AG08396 (cell line): ENCODE results near the gene SEMA3C.
"Not testable (repeated sequence)": the region's sequence is repeated elsewhere in the genome, so short reads cannot be mapped to it uniquely, and the experiment has no call there.

ENCODE experiments used
- DNase-seq: peaks from one replicate; pipeline ENCODE4 v3.0.0; 2012; ENCODE audit warnings: low spot score, mixed read lengths

Gene SEMA3C

DNA sequence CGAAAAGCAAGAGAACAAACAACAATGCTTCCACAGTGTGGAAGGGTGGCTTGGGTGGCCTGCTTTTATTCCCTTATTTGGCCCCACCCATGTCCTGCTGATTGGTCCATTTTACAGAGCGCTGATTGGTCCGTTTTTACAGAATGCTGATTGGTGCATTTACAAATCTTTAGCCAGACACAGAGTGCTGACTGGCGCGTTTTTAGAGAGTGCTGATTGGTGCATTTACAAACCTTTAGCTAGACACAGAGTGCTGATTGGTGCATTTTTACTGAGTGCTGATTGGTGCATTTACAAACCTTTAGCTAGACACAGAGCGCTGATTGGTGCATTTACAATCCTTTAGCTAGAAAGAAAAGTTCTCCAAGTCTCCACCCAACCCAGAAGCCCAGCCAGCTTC, 8.1 kb upstream of the SEMA3C start:
- not testable (repeated sequence) for DNase-seq

DNA sequence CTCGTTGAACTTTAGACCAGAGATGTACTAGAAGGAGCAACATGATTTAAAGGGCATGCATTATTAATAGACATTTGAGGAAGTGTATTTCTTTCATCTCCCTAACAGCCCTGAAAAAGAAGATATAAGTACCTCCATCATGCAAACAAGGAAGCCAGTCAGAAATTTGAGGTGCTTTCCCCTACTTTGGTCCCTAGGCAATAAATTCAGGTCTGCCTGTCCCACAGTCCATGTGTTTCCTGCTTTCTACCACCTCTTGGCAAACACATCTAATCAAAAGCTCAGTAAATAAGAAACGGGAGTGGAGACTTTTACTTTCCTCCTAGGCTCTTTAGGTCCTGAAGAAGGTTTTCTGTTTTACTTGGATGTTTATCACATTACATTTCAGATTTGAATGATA, 5.2 kb upstream of the SEMA3C start:
- DNase-seq: no peak

DNA sequence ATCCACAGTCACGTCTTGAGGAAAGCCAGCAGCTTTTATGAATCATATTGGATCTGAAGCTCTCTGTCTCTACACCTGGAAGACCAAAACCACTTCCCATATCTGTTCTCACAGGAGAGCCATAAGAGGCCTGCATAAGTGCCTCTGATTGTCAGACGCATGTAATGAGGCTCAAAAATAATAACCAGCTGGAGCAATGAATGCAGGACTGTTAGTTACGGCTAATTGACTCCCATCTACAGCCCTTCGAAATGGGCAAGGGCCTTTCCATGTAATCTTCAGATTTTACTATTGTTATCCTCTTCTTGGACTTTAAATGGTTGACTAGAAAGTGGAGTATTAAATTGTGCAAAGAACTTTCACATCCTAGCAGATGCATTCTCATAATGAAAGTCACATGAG, 4.4 kb upstream of the SEMA3C start:
- no peak for DNase-seq

DNA sequence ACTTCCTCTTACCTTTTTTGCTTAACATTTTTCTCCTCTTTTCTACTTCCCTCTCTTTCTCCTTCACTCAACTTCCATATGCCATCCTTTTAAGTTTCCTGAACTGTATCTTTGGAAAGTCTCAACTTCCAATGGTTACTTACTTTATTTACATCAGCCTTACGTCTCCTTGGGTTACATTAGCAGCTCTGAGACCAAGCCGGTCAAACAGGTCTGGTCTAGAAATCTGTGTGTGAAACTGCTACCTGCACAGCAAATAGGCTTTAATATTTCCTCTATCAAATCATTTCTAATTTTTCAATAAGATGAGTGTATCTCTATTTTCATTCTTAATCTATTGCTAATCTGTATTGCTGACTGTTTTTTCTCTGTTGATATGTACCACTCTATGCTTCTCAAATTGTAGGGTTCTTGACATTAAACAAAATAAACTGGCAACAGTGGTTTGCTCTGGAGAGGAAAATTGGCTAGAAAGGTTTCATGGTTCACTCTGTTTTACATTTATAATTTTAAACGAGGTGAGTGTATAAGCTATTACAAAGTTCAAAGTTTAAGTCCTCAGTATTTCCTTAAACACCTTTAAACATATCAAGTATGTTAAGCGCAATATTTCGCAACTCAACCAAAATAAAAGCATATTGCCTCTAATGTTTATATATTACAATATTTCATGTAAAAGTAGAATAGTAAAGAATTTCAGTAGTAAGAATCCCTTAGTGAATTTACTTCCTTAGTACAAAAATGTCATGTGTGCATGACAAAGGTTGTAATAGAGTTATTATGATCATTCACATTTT, 3.6 kb upstream of the SEMA3C start:
- no peak for DNase-seq

DNA sequence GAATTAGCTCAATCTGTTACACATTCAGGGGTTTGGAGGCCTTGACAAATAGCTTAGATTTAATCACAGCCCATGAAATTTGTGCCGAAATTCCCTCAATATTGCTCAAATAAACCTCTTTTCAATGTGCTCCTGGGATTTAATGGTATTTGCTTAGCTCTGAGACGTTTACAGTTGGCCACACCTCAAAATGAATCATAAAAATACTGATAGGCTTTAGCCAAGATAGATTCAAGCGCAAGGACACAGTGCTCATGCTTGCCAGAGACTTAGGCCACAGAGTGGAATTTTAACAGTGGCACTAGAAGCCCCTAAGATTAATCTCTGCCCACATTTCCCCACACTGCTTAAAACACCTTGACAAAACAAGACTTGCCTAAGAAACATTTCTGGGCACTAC, 2.3 kb upstream of the SEMA3C start:
- no peak for DNase-seq

DNA sequence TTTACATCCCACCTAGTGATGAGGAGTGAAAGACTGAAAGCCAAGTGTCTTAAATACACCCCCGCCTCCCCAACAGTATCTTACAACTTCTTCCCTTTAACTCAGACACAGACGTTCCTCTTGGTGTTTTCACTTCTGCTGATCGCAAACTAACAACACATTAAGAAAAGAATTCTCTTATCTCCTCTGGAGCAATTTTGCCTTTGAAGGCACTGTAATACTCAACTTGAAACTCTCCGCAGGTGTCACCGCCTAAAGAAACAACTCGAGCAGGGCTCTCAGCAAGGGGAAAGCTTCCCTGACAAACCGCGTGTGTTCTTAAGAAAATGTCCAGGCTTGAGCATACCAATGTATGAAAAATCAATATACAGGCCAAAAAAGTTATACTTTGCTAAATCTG, 452 bp downstream of the SEMA3C start:
- no peak for DNase-seq

DNA sequence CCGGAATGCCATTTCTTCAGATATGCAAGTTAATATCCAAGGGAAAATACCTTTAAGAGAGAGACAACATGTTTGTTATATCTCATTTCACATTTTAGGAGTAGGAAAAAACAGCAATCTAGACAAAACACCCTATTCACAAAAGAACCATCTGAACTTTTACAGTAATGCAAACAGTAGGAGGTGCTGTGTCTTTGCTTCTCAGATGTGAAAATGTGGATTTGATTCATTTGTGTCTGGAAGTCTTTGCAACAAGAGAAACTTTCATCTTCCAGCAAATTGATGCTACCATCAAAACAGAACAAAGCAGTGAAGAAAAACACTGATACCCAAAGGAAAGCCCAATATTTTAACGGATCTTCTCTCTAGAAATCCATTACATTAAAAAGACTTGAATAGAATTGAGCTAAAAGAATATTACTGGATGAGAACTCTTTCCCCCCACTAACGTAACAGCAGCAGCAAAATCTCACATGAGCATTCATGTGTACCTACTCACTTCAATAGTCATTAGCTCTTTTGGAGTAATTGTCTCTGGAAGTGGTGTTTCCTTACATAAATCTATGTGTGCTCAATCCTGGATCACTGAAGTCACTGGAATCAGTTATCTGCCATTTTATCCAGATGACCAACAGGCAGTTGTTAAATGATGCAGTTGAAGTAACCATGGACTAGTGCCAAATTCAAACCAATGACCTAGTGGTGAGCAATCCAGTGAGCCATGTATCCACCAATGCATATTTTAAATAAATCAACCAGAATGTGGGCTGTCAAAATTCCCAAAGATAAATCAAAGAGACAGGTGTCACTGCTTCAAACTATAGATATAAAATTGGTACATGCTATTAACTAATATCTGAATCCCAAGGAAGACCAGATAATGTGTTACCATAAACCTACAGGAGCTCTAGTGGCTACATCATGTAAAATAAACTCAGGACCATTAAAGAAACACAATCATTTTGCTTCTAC, 1.8 kb downstream of the SEMA3C start:
- DNase-seq: peak; percentile 47

DNA sequence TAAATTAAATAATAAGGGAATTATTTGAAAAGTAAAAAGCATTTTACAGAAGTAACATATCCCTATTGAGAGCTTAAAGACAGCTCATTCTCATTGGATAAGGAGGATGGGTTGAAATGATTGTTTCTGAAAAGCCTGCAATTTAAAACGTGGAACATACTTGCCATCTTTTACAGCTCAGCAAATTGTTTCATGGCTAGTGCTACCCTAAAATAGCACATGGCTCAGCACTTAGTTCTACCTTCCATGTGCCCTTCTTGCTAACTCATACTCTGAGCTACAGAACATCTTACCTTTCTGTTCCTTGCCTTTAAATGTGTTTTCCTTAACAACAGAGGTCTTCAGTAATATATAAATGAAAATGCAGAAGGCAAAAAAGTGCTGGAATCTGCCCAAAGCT, 8.6 kb downstream of the SEMA3C start:
- no peak for DNase-seq

DNA sequence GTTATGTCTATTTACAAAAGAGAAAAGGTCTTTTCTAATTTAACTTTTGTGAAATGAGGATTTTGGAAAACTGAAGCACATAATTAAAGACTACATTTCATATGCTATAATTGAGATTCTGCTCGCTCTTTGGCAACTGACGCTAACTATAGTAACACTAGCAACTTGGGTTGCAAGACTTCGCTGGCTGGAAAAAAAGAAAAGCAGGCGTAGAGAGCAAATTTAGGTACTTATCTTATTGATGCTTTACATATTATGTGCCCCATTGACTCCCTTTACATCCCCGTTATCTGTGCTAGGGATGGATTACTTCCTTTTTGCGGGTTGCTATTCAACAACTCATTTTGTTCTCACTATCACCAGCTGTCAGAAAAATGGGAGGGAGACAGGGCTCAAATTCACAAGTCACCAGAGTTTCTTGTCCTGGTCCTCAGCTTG, 10.5 kb downstream of the SEMA3C start:
- no peak for DNase-seq

DNA sequence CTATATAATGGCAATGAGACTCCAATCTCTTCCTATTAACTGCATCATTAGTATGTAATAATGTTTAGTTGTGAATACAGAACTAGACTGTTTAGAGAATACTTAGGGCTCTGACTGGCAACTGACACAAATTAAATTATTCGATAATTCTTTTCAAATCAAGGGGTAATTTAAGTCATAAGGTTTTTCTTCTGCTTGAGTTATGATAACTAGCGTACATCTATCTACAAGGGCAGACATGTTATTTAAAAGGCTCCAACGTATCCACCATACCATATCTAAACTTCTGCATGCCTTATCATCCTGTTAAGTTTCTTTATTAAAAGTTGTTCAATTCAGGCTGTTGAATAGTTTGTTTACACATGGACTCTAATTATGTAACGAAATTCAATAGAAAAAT, 11.2 kb downstream of the SEMA3C start:
- DNase-seq: no peak

DNA sequence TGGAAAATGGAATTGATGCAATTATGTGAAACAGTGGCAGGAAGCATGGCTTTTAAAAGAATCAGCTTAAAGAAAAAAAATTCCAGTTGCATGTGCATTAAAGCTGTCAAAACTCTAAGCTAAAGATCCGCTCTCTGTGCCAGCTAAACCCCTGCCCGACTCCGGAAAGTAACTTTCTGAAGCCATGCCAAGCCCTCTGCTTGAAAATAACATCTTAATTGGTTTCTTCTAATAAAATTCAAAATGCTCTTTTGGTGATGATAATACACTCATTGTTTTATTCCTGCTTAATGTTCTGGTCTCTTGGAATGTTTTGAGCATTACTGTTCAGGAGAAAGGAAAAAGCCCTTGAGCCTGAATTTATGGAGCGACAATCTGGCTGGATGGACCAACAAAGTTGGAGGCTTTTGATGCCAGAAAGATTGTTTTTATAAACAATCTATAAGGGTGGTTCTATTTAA, 11.7 kb downstream of the SEMA3C start:
- DNase-seq: no peak

DNA sequence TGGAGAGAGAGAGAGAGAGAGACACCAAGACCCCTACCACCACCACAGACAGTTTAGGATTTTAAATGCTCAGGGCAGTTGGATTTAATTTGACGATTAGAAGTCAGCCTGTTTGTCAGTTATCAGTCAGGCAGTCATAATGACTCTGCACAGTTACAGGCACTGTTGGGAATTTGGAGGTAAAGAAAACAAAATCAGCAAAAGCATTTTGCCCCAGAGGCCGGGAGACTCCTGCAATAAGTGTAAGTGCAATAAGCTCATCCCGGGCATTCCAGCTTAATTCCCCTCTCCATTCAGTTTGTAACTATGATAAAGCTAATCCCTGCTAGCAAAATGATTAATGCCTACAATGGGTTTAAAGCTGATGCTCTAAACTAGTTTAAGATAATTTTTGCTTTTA, 13.5 kb downstream of the SEMA3C start:
- DNase-seq: no peak

DNA sequence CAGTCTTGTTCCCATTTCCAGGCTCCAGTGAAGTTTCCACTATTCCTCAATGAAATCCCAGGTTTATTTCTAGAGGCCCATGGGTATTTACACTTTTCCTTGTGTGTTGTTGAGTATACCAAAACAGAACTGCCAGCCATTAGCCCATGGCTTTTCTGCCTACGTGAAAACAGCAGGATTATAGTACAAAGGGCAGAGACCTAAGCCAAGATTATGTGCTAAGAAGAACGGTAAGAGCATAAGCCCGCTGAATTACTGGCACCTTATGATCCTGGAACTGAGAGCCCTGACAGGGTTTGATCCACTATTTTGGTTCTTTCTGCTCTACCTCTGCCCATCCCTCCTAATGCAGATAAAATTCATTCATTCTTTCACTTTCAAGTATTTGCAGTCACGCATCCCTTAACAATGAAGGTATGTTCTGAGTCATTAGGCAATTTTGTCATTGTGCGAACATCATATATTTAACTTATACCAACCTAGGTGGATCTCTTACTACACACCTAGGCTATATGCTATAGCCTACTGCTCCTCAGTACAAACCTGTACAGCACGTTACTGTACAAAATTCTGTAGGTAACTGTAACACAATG, 16.0 kb downstream of the SEMA3C start:
- no peak for DNase-seq

DNA sequence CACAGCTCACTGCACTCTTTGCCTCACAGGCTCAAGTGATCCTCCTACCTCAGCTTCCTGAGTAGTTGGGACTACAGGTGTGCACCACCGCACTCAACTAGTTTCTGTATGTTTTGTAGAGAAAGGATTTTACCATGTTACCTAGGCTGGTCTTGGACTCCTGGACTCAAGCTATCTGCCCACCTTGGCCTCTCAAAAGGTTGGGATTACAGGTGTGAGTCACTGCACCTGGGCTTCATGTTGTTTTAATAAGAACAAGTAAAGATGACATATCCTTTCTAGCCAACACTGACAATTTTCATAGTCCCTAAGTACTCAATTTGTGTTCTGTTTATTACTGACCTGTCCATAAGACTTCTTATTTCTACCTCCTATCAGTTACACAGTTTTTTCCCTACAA, 16.8 kb downstream of the SEMA3C start:
- DNase-seq: no peak

DNA sequence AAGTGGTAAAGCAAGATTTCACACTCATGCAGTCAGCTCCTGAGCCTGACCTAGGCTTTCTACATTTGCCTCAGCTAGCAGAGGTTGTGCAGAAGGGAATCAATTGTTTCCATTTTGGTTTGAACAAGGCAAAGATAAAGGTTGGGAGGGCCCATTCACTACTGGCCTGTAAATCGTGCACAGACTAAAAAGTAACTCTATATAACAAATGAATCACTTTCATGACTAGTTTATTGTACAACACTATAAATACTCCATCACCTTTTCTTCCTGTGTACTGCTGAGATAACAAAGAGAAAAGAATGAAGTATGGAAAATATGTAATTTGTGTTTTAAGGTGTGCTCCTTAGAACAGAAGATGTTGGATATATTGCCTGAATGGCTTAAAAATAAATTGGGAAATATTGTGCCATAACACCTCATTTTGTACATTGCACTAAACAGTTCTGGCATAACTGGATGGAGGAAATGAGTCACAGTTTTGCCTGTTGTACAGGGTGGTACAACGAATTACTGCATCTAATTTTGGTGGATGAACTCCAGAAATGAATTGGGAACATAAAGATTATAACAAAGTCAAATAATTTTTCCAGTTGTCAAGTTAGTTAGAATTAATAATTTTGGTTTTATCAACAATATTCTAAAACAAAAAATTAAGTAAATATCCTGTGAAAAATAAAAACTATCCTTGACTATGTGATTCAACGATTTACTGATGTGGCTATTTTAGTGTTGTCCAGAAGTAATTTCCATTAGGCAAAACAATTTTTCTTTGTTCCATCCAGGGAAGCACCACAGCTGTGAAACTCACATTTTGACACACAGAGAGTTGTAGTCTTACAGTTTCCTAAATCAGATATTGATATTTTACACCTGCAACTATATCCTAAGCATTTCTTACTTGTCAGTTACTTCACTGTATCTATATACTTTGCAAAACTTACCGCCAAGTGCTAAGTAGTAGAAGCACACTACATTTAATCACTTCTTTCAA, 18.0 kb downstream of the SEMA3C start:
- DNase-seq: no peak

DNA sequence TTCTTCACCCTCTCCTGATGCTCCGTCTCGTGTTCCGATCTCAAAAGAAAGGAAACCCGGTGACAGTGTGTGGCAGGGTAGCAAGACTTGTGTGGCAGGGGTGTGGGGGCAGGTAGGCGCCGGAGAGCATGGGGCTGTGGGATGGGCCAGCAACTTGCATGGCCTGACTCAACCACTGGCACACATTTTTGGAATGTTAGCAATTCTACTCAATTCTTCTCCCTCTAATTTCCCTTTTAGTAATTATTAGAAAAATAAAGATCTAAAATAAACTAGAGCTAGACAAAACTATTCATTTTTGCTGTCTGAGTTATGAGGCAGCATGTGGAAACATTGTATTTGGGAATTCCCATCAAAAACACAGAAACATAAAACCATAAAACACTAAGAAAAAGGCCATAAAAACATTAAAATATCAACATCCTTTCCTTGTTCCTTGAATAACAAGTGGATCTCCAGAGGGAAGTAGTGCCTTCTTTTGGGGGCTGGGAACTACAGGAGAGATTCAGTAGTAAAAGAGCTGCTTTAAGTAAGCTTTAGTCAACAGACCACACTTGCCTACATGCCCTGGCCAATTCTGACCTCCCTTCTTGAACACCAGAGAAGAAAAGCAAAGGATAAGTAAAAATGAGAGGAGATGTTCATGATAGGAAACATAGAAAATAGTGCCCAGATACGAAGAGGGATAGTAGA, 21.8 kb downstream of the SEMA3C start:
- DNase-seq: no peak

DNA sequence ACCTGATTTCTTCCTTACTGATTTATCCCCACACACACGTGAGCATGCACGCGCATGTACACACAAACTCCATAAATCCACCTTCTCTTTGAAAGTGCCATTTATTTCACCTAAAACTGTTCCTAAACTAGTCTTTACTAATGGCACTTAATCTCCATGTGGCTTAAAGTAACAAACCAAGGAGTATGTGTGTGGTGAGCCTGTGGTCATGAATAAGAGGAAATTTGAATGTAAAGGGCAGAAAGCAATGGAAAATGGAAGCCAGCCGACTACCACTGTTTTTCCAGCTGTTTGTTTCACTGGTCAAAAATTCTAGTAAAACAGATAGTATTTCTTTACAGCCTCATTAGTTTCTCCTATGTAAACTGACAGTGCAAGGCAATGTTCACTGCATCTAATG, 23.8 kb downstream of the SEMA3C start:
- DNase-seq: no peak

DNA sequence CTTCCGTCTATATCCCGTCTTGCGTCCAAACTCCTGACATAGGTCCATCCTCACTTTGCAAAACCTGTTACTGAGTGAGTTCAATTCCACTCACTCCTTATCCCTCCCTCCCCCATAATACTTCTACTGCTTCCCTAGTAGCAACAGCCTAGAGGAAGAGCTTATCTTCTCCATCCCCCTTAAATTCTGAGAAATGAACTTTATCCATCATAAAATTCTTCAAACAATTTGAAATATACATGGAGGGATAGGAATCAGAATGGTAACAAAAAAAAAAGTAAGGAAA, 27.6 kb downstream of the SEMA3C start:
- no peak for DNase-seq

DNA sequence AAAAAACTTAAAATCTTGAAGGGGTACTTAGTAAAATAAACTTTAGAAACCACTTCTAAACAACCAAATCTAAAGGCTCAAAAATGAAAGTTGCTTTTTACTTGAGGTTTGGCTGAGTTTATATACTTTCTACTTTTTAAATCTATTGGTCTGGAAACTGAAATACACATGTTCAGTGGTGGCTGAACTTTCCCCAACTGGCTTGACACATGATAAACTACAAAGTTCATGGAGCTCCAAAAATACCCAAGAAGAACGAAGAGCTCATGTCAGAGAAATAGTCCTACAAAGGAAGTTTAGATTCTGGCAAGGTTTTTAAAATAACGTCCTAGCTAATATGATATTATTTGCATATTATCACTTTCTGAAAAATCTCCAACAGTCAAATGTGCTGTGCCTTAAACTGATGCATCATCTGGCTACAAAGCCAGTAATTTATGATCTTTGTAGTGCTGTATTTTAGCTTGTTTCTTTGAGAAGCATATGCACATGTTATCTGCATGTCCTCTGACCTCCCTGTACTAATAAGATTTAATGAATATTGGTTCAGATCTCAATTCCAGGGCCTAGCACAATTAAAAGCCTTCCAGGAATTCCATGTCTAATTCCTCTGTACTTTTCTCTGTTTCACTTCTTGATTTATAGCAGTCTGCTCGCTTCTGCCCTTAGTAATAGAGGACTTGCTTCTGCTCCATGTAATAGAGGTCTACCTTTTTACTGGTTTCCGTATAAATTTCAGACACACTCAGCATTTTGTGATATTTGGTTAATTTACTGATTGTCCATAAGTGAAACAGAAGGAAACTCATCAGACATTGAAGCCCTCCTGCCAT, 28.2 kb downstream of the SEMA3C start:
- DNase-seq: no peak

DNA sequence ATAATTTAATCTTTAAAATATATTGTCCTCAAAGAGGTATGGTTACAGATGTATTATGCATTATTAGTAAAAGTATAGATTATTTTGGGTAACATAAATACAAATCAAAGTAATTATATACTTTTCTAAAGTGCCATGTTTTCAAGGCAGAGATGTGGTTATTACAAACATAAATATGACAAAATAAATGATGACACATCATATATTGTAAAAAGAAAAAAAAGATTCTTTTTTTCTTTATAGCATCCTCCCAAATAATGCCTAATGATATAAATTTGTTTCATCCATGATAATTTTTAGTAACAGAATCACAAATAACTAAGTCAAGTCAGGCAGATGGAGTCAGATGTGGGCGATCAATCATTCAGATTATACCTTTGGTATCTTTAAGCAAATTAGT, 29.3 kb downstream of the SEMA3C start:
- no peak for DNase-seq
